Naive thymus-derived CD4-positive, alpha-beta T cell (primary cell): ENCODE results near the gene TSC22D2. TPM values are rescaled to one million over a fixed set of nuclear protein-coding genes. Genes with fewer than 3 reads are reported as not detected.

Experiments
- ATAC-seq: fragments of 150-1000 bp; cut with Tn5 transposase; 2 replicates; pipeline ENCODE4 v1.10.0; 2021; ENCODE audit warnings: mild to moderate bottlenecking, moderate library complexity
- CTCF ChIA-PET: fragments of 350-600 bp; sonication (Branson Sonifier 250); formaldehyde crosslinking; loops from one replicate; lab custom pipeline; 2021; ENCODE audit warnings: antibody characterized with exemption; lab: Charles Lee
- POLR2A ChIA-PET: fragments of 350-600 bp; sonication (Branson Sonifier 250); formaldehyde crosslinking; loops from one replicate; lab custom pipeline; 2021; ENCODE audit warnings: antibody characterized with exemption, inconsistent platforms; lab: Charles Lee
- DNase-seq, 9 donors: peaks; one replicate each; pipeline versions ENCODE4 v3.0.0 to v3.0.0-alpha.2; 2020 to 2022; ENCODE audit warnings: mixed read lengths in 1 of 9
- H3K27ac ChIP-seq: one replicate; pipeline ENCODE4 v1.7.0; 2013; ENCODE audit warnings: mild to moderate bottlenecking, low read depth, low read length, moderate library complexity
- H3K27me3 ChIP-seq, 2 donors: one replicate each; pipeline ENCODE4 v1.7.0; 2013; ENCODE audit warnings: low read length in 2 of 2, mild to moderate bottlenecking in 2 of 2, moderate library complexity in 2 of 2; ENCODE audit not compliant: control insufficient read depth in 2 of 2, insufficient read depth in 2 of 2
- H3K36me3 ChIP-seq, 3 experiments: 1 replicate in 2 of 3; 2 replicates in 1 of 3; pipeline ENCODE4 v1.7.0; 2013; ENCODE audit warnings: low read length in 3 of 3, mild to moderate bottlenecking in 3 of 3, moderate library complexity in 1 of 3; ENCODE audit not compliant: insufficient read depth in 3 of 3, control insufficient read depth in 2 of 3
- H3K4me1 ChIP-seq, 2 donors: one replicate each; pipeline ENCODE4 v1.7.0; 2013; ENCODE audit warnings: low read length in 2 of 2, mild to moderate bottlenecking in 2 of 2, moderate library complexity in 1 of 2; ENCODE audit not compliant: control insufficient read depth in 2 of 2, insufficient read depth in 2 of 2
- H3K4me3 ChIP-seq: 2 replicates; pipeline ENCODE4 v1.7.0; 2013; ENCODE audit warnings: mild to moderate bottlenecking, low read length
- H3K9me3 ChIP-seq, 3 experiments: 1 replicate in 2 of 3; 2 replicates in 1 of 3; pipeline ENCODE4 v1.7.0; 2013; ENCODE audit warnings: low read length in 3 of 3; ENCODE audit not compliant: control insufficient read depth in 2 of 3
- H3K27ac Mint-ChIP-seq, 9 donors: one replicate each; pipeline ENCODE4 v1.8.0; 2020 to 2022; ENCODE audit warnings: mixed read lengths in 9 of 9, mild to moderate bottlenecking in 8 of 9, moderate library complexity in 5 of 9, inconsistent platforms in 2 of 9
- H3K27me3 Mint-ChIP-seq, 5 donors: one replicate each; pipeline ENCODE4 v1.8.0; 2021 to 2022; ENCODE audit warnings: mixed read lengths in 5 of 5, mild to moderate bottlenecking in 1 of 5
- H3K36me3 Mint-ChIP-seq, 5 donors: one replicate each; pipeline ENCODE4 v1.8.0; 2020 to 2022; ENCODE audit warnings: mixed read lengths in 5 of 5, mild to moderate bottlenecking in 3 of 5, inconsistent platforms in 1 of 5
- H3K4me1 Mint-ChIP-seq, 7 donors: one replicate each; pipeline ENCODE4 v1.8.0; 2020 to 2022; ENCODE audit warnings: mixed read lengths in 7 of 7, mild to moderate bottlenecking in 3 of 7, inconsistent platforms in 1 of 7
- H3K4me3 Mint-ChIP-seq, 10 donors: one replicate each; pipeline ENCODE4 v1.8.0; 2020 to 2022; ENCODE audit warnings: mild to moderate bottlenecking in 10 of 10, mixed read lengths in 10 of 10, moderate library complexity in 6 of 10, inconsistent platforms in 2 of 10
- H3K9me3 Mint-ChIP-seq, 11 donors: one replicate each; pipeline ENCODE4 v1.8.0; 2020 to 2022; ENCODE audit warnings: mixed read lengths in 11 of 11, mild to moderate bottlenecking in 4 of 11, inconsistent platforms in 1 of 11, moderate library complexity in 1 of 11
- intact Hi-C, 2 donors: fragments of 100-400 bp; cut with micrococcal nuclease; formaldehyde crosslinking; loops; one replicate each; pipeline ENCODE4 v1.15.1; 2023
- polyA plus RNA-seq, 2 donors: library from polyadenylated mRNA; unstranded; fragments of 300-500 nt; fragmentation: Illumina TruSeq; gene quantifications; one replicate each; pipeline ENCODE4 v1.2.3, GENCODE V29; 2021
- total RNA-seq, 6 experiments: library from RNA in 5 of 6; stranded (reverse) in 5 of 6; gene quantifications; 1 replicate in 5 of 6; 2 replicates in 1 of 6; pipeline ENCODE4 v1.2.3 and lab custom pipeline; 2021 to 2026

The TSC22D2 gene
- total and polyA plus RNA-seq, 7 experiments from 2014 or later: 6.6 to 42.1 (median 26.1) TPM

- POLR2A ChIA-PET: interaction anchor here (0.6 to 1.3 kb wide), 5 partner anchors 19 to 1282 kb away, joined by 3 to 4 read pairs (median 3); partner anchors contain the start of gene SERP1
- peak overlapping the region in 1 of 9 donors; percentile 48 for H3K27ac Mint-ChIP-seq
- intact Hi-C loops: loop anchor here in 1 of 2 donors (10.0 kb wide), 2 partner anchors 429 to 871 kb away; partner anchors contain the start of genes P2RY14 and PFN2
Measured at GRCh38 chr3:150404023-150404422, 4.1 kb upstream of the TSC22D2 start.

GRCh38 chr3:150407051-150407807, 869 bp upstream of the TSC22D2 start:
- intact Hi-C loops: loop anchor here (1.0 to 10.0 kb wide), 4 partner anchors 35 to 868 kb away; partner anchors contain the start of genes P2RY14 (in 1 of the 2) and PFN2 (in 1 of the 2)
- Histone ChIP-seq H3K4me1 (peaks cover 0 to 1% of the 10 kb centered on the region in 2 donors), H3K27me3 (no peaks in the 10 kb centered on the region), H3K36me3 (peaks cover 0 to 20% (median 0%) of the 10 kb centered on the region in 3 experiments), H3K27ac (peak overlapping the region; percentile 98), H3K4me3 (peak overlapping the region; percentile 58), H3K9me3 (no peaks in the 10 kb centered on the region)
- H3K36me3 Mint-ChIP-seq: peaks cover 0 to 8% (median 3%) of the 10 kb centered on the region in 5 donors
- no peaks in the 10 kb centered on the region for H3K9me3 Mint-ChIP-seq
- ATAC-seq (no peak), DNase-seq (no peak)
- H3K27me3 Mint-ChIP-seq: peaks cover 0 to 15% (median 0%) of the 10 kb centered on the region in 5 donors
- H3K4me3 Mint-ChIP-seq: peak overlapping the region; percentile 88 to 98 (median 91)
- ChIA-PET POLR2A (interaction anchor here (0.7 to 4.1 kb wide), 13 partner anchors 12 to 843 kb away, joined by 3 to 69 read pairs (median 4); partner anchors contain the start of genes EIF2A, ERICH6, PFN2 and RNF13), CTCF (interaction anchor here (1.0 to 1.6 kb wide), 4 partner anchors 17 to 95 kb away, joined by 3 to 4 read pairs (median 3); no protein-coding TSS in a partner anchor)
- peaks cover 13 to 28% (median 27%) of the 10 kb centered on the region in 7 donors for H3K4me1 Mint-ChIP-seq
- peak overlapping the region; percentile 89 to 100 (median 97) for H3K27ac Mint-ChIP-seq

More at GRCh38 chr3:150404023-150404422, 4.1 kb upstream of the TSC22D2 start:
- H3K9me3 ChIP-seq: no peaks in the 10 kb centered on the region
- H3K27me3 Mint-ChIP-seq: peaks cover 0 to 27% (median 0%) of the 10 kb centered on the region in 5 donors
- H3K27me3 ChIP-seq: no peaks in the 10 kb centered on the region
- H3K4me3 ChIP-seq: no peak overlapping the region
- peaks cover 0 to 9% (median 0%) of the 10 kb centered on the region in 3 experiments for H3K36me3 ChIP-seq
- no peak for ATAC-seq
- no peaks in the 10 kb centered on the region for H3K36me3 Mint-ChIP-seq
- H3K4me1 ChIP-seq: no peaks in the 10 kb centered on the region
- DNase-seq: no peak
- H3K4me3 Mint-ChIP-seq: no peak overlapping the region
- CTCF ChIA-PET: no interaction called here
- H3K9me3 Mint-ChIP-seq: no peaks in the 10 kb centered on the region
- peaks cover 0 to 14% (median 12%) of the 10 kb centered on the region in 7 donors for H3K4me1 Mint-ChIP-seq
- no peak overlapping the region for H3K27ac ChIP-seq

DNA sequence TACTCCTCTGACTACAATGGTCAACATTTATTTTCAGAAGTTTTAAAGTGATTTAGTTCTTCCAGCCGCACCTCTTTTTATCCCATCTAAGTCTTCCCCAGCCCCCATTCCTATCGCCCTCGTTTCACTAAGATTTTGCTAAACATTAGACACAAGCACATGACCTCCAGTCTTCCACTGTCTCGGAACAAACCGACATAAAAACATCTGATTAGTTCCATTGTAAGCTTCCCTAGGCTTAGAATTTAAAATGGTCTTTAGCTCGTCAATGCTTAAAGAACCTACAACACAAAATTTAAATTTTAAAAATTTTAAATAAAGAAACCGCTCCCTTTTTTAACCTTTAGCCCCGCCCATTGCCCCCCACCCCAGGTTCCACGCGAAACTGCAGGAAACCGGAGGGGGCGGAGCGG, 284 bp upstream of the TSC22D2 start:
- Histone ChIP-seq H3K27ac (peak overlapping the region; percentile 98), H3K4me1 (peaks cover 3 to 7% of the 10 kb centered on the region in 2 donors), H3K4me3 (peak overlapping the region; percentile 58), H3K27me3 (no peaks in the 10 kb centered on the region), H3K9me3 (no peaks in the 10 kb centered on the region), H3K36me3 (peaks cover 0 to 20% (median 0%) of the 10 kb centered on the region in 3 experiments)
- peaks cover 0 to under 1% (median 0%) of the 10 kb centered on the region in 11 donors for H3K9me3 Mint-ChIP-seq
- CTCF ChIA-PET: interaction anchor here (1.2 to 1.6 kb wide), 2 partner anchors 26 to 89 kb away, joined by 3 read pairs; no protein-coding TSS in a partner anchor
- ATAC-seq: peak; percentile 1
- intact Hi-C loops: loop anchor here (1.0 to 10.0 kb wide), 17 partner anchors 23 to 1417 kb away; partner anchors contain the start of genes EIF2A (in 2 of the 2), ERICH6 (in 2 of the 2), GPR171 (in 2 of the 2) and PFN2 (in 2 of the 2)
- H3K4me1 Mint-ChIP-seq: peaks cover 18 to 34% (median 32%) of the 10 kb centered on the region in 7 donors
- H3K27me3 Mint-ChIP-seq: peaks cover 0 to 15% (median 0%) of the 10 kb centered on the region in 5 donors
- peak overlapping the region; percentile 88 to 98 (median 91) for H3K4me3 Mint-ChIP-seq
- DNase-seq: peak in 1 of 9 donors; percentile 26
- POLR2A ChIA-PET: interaction anchor here (0.6 to 4.1 kb wide), 16 partner anchors 10 to 794 kb away, joined by 3 to 69 read pairs (median 4); partner anchors contain the start of genes EIF2A, ERICH6, PFN2 and RNF13
- H3K36me3 Mint-ChIP-seq: peaks cover 0 to 13% (median 3%) of the 10 kb centered on the region in 5 donors
- H3K27ac Mint-ChIP-seq: peak overlapping the region; percentile 89 to 100 (median 97)

DNA sequence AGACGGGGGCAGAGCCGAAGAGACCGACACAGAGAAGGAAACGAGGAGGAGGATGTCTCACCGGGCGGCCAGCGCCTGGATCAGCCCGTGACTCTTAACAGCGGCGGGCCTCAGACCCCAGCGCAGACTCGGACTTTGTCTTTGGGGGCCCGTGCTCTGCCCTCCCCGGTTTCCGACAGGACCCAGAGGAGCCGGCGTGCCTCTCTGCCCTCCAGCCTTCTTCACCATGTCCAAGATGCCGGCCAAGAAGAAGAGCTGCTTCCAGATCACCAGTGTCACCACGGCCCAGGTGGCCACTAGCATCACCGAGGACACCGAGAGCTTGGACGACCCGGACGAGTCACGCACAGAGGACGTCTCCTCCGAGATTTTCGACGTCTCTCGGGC, 1.0 kb downstream of the TSC22D2 start:
- no peak for ATAC-seq
- H3K4me3 ChIP-seq: peak overlapping the region; percentile 96

GRCh38 chr3:150409512-150410310, 1.6 kb downstream of the TSC22D2 start:
- H3K4me1 ChIP-seq: peaks cover 7 to 13% of the 10 kb centered on the region in 2 donors
- H3K36me3 ChIP-seq: peaks cover 0 to 20% (median 0%) of the 10 kb centered on the region in 3 experiments
- no peaks in the 10 kb centered on the region for H3K27me3 ChIP-seq
- H3K27me3 Mint-ChIP-seq: peaks cover 0 to 9% (median 0%) of the 10 kb centered on the region in 5 donors
- H3K36me3 Mint-ChIP-seq: peaks cover 0 to 16% (median 3%) of the 10 kb centered on the region in 5 donors
- ChIA-PET POLR2A (interaction anchor here (0.6 to 4.1 kb wide), 16 partner anchors 8 to 596 kb away, joined by 3 to 69 read pairs (median 6); partner anchors contain the start of genes EIF2A, PFN2, RNF13 and SELENOT), CTCF (interaction anchor here (0.7 to 2.0 kb wide), 7 partner anchors 10 to 1612 kb away, joined by 3 to 8 read pairs (median 3); no protein-coding TSS in a partner anchor)
- ATAC-seq (peak; percentile 37), DNase-seq (peak; percentile 39 to 78 (median 51))
- H3K4me3 Mint-ChIP-seq: peak overlapping the region; percentile 86 to 98 (median 91)
- H3K4me1 Mint-ChIP-seq: peaks cover 33 to 53% (median 51%) of the 10 kb centered on the region in 7 donors
- H3K4me3 ChIP-seq: peak overlapping the region; percentile 96
- intact Hi-C loops: loop anchor here (1.0 to 10.0 kb wide), 10 partner anchors 37 to 1419 kb away; partner anchors contain the start of genes GPR171 (in 2 of the 2), ERICH6 (in 1 of the 2), GYG1 (in 1 of the 2) and P2RY14 (in 1 of the 2)
- no peaks in the 10 kb centered on the region for H3K9me3 ChIP-seq
- peak overlapping the region; percentile 89 to 99 (median 97) for H3K27ac Mint-ChIP-seq
- H3K9me3 Mint-ChIP-seq: peaks cover 0 to 1% (median 0%) of the 10 kb centered on the region in 11 donors
- peak overlapping the region; percentile 98 for H3K27ac ChIP-seq

More for the DNA sequence above, 1.0 kb downstream of the TSC22D2 start:
- intact Hi-C loops: loop anchor here (2.0 to 10.0 kb wide), 7 partner anchors 37 to 1418 kb away; partner anchors contain the start of genes GPR171 (in 2 of the 2), ERICH6 (in 1 of the 2), GYG1 (in 1 of the 2) and P2RY14 (in 1 of the 2)
- Mint-ChIP-seq H3K27me3 (peaks cover 0 to 12% (median 0%) of the 10 kb centered on the region in 5 donors), H3K27ac (peak overlapping the region; percentile 89 to 99 (median 97)), H3K9me3 (peaks cover 0 to 1% (median 0%) of the 10 kb centered on the region in 11 donors), H3K36me3 (peaks cover 0 to 15% (median 3%) of the 10 kb centered on the region in 5 donors), H3K4me1 (peaks cover 28 to 47% (median 45%) of the 10 kb centered on the region in 7 donors), H3K4me3 (peak overlapping the region; percentile 86 to 98 (median 91))
- peaks cover 7 to 10% of the 10 kb centered on the region in 2 donors for H3K4me1 ChIP-seq
- ChIA-PET CTCF (interaction anchor here (0.9 to 2.0 kb wide), 6 partner anchors 10 to 229 kb away, joined by 3 to 8 read pairs (median 4); no protein-coding TSS in a partner anchor), POLR2A (interaction anchor here (0.6 to 4.1 kb wide), 16 partner anchors 8 to 595 kb away, joined by 3 to 69 read pairs (median 6); partner anchors contain the start of genes EIF2A, PFN2, RNF13 and SELENOT)
- peak overlapping the region; percentile 98 for H3K27ac ChIP-seq
- peaks cover 0 to 20% (median 0%) of the 10 kb centered on the region in 3 experiments for H3K36me3 ChIP-seq
- no peaks in the 10 kb centered on the region for H3K27me3 ChIP-seq
- no peaks in the 10 kb centered on the region for H3K9me3 ChIP-seq
- DNase-seq: peak in 1 of 9 donors; percentile 10
